MM.1S (cell line): ENCODE measurements around the gene MST1.

Experiments
- DNase-seq: peaks from one replicate; pipeline ENCODE4 v3.0.0-alpha.2; 2015
- H2AFZ ChIP-seq: fragments of 300-600 bp; sonication (generic); 2 replicates; pipeline ENCODE4 v1.6.0; 2016; ENCODE audit warnings: antibody characterized with exemption, low read length
- H3F3A ChIP-seq: fragments of 300-600 bp; sonication (generic); 2 replicates; pipeline ENCODE4 v1.6.1; 2016; ENCODE audit warnings: mild to moderate bottlenecking, antibody characterized with exemption, low read length, moderate library complexity, mixed read lengths; ENCODE audit not compliant: insufficient read depth
- H3K27ac ChIP-seq: fragments of 300-600 bp; sonication (generic); 2 replicates; pipeline ENCODE4 v1.5.1; 2016; ENCODE audit warnings: mild to moderate bottlenecking, low read length
- H3K27me3 ChIP-seq: fragments of 300-600 bp; sonication (generic); replicated peaks from 2 replicates; pipeline ENCODE4 v1.6.0; 2016; ENCODE audit warnings: low read length; ENCODE audit not compliant: insufficient read depth
- H3K36me3 ChIP-seq: fragments of 300-600 bp; sonication (generic); replicated peaks from 2 replicates; pipeline ENCODE4 v1.6.1; 2016; ENCODE audit warnings: mild to moderate bottlenecking, low read length, mixed read lengths; ENCODE audit not compliant: insufficient read depth
- H3K4me1 ChIP-seq: fragments of 300-600 bp; sonication (generic); 2 replicates; pipeline ENCODE4 v1.6.1; 2016; ENCODE audit warnings: low read length, mixed read lengths
- H3K4me2 ChIP-seq: fragments of 300-600 bp; sonication (generic); 2 replicates; pipeline ENCODE4 v1.6.0; 2016; ENCODE audit warnings: low read depth, low read length
- H3K4me3 ChIP-seq: fragments of 300-600 bp; sonication (generic); 2 replicates; pipeline ENCODE4 v1.5.1; 2016; ENCODE audit warnings: low read length, mixed read lengths
- H3K79me2 ChIP-seq: fragments of 300-600 bp; sonication (generic); 2 replicates; pipeline ENCODE4 v1.6.1; 2016; ENCODE audit warnings: mixed run types, low read length, mixed read lengths
- H3K9ac ChIP-seq: fragments of 300-600 bp; sonication (generic); 2 replicates; pipeline ENCODE4 v1.6.1; 2016; ENCODE audit warnings: low read length, mixed read lengths
- H3K9me2 ChIP-seq: fragments of 300-600 bp; sonication (generic); replicated peaks from 2 replicates; pipeline ENCODE4 v1.6.1; 2016; ENCODE audit warnings: mild to moderate bottlenecking, low read length, mixed read lengths; ENCODE audit not compliant: insufficient read depth
- H3K9me3 ChIP-seq: fragments of 300-600 bp; sonication (generic); replicated peaks from 2 replicates; pipeline ENCODE4 v1.6.1; 2016; ENCODE audit warnings: mild to moderate bottlenecking, low read length, mixed read lengths; ENCODE audit not compliant: insufficient read depth
- H4K20me1 ChIP-seq: fragments of 300-600 bp; sonication (generic); 2 replicates; pipeline ENCODE4 v1.6.1; 2016; ENCODE audit warnings: mild to moderate bottlenecking, low read length, moderate library complexity, mixed read lengths; ENCODE audit not compliant: insufficient read depth
- EZH2 ChIP-seq: fragments of 300-600 bp; sonication (generic); optimal IDR thresholded peaks from 2 replicates; pipeline ENCODE3; 2017; ENCODE audit warnings: low read depth, mild to moderate bottlenecking, antibody characterized with exemption, low read length, mixed read lengths
- EZH2phosphoT487 ChIP-seq: fragments of 300-600 bp; sonication (generic); IDR thresholded peaks from 2 replicates; pipeline ENCODE4 v1.6.1; 2018; ENCODE audit warnings: antibody characterized with exemption, low read length
- TF ChIP-seq, protein P1 (sequence below): fragments of 300-600 bp; sonication (generic); IDR thresholded peaks from 2 replicates; pipeline ENCODE4 v1.5.1; 2016; ENCODE audit warnings: antibody characterized with exemption, low read length, mixed read lengths

The MST1 gene

GRCh38 chr3:49650177-49650576 lies 39.1 kb downstream of the MST1 start:
- TF ChIP-seq EZH2: no peak
- no peak overlapping the region for H3K9ac ChIP-seq
- no peak overlapping the region for H3K27ac ChIP-seq
- no peaks in the 10 kb centered on the region for H3K9me2 ChIP-seq
- no peaks in the 10 kb centered on the region for H3K36me3 ChIP-seq
- H4K20me1 ChIP-seq: no peaks in the 10 kb centered on the region
- no peaks in the 10 kb centered on the region for H3K79me2 ChIP-seq
- H2AFZ ChIP-seq: no peak overlapping the region
- peaks cover 21% of the 10 kb centered on the region for H3K4me1 ChIP-seq
- 0 out of 2 replicates have a peak, but pooled peaks cover 7% of the 10 kb centered on the region for H3K27me3 ChIP-seq
- no peaks in the 10 kb centered on the region for H3K9me3 ChIP-seq
- H3F3A ChIP-seq: no peaks in the 10 kb centered on the region
- H3K4me2 ChIP-seq: no peak overlapping the region
- DNase-seq: no peak
- H3K4me3 ChIP-seq: no peak overlapping the region

GRCh38 chr3:49649576-49649975 lies 39.7 kb downstream of the MST1 start:
- Histone ChIP-seq H3K4me1 (peaks cover 15% of the 10 kb centered on the region), H3K9ac (no peak overlapping the region), H3K36me3 (no peaks in the 10 kb centered on the region), H3K27ac (no peak overlapping the region), H3F3A (no peaks in the 10 kb centered on the region), H4K20me1 (no peaks in the 10 kb centered on the region), H3K9me2 (no peaks in the 10 kb centered on the region), H3K27me3 (0 out of 2 replicates have a peak, but pooled peaks cover 7% of the 10 kb centered on the region), H3K4me3 (no peak overlapping the region), H3K79me2 (no peaks in the 10 kb centered on the region), H3K9me3 (no peaks in the 10 kb centered on the region), H3K4me2 (no peak overlapping the region), H2AFZ (no peak overlapping the region)
- TF ChIP-seq EZH2phosphoT487: no peak
- TF ChIP-seq EZH2: no peak
- TF ChIP-seq, protein P1, sequence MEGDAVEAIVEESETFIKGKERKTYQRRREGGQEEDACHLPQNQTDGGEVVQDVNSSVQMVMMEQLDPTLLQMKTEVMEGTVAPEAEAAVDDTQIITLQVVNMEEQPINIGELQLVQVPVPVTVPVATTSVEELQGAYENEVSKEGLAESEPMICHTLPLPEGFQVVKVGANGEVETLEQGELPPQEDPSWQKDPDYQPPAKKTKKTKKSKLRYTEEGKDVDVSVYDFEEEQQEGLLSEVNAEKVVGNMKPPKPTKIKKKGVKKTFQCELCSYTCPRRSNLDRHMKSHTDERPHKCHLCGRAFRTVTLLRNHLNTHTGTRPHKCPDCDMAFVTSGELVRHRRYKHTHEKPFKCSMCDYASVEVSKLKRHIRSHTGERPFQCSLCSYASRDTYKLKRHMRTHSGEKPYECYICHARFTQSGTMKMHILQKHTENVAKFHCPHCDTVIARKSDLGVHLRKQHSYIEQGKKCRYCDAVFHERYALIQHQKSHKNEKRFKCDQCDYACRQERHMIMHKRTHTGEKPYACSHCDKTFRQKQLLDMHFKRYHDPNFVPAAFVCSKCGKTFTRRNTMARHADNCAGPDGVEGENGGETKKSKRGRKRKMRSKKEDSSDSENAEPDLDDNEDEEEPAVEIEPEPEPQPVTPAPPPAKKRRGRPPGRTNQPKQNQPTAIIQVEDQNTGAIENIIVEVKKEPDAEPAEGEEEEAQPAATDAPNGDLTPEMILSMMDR: no peak
- DNase-seq: no peak

DNA sequence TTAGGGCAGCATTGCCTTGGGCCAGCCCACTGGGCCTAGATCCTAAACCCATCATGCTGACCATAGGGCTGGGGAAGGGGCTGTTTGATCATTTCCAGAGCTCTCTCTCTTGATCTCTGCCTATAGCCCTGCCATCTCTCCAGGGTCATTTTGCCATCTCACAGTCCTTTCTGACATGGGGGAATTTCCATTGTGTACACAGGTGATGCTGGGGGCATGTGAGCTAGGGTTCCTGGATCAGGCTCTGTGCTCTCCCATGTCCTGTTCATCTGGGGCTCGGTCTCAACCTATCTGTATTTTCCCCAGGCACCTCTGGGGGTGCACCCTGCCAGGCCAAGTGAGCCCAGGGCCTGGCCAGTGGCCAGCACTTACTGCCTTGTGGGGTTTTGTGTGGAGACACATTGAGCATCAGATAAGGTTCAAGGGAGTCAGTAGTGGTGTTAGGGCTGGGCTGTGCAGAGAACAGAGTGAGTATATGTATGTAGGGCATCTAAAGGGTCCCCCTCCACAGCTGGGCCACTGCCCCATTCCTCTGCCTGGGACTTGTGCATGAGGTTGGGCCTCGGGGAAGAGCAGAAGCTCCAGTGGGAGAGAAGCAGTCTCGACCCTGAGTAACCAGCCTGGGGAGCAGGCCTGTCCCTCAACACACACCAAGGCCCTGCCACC lies 40.8 kb downstream of the MST1 start:
- no peak for DNase-seq
- Histone ChIP-seq H4K20me1 (no peaks in the 10 kb centered on the region), H3K9me3 (no peaks in the 10 kb centered on the region)

More for the DNA sequence above, 40.8 kb downstream of the MST1 start:
- no peak overlapping the region for H3K4me3 ChIP-seq
- no peak overlapping the region for H3K27ac ChIP-seq
- H3K9ac ChIP-seq: no peak overlapping the region
- H3K4me1 ChIP-seq: peaks cover 12% of the 10 kb centered on the region
- H2AFZ ChIP-seq: 0 out of 2 replicates have a peak overlapping the region, but pooled peaks have one; percentile 63
- no peaks in the 10 kb centered on the region for H3K79me2 ChIP-seq
- H3K4me2 ChIP-seq: peak overlapping the region; percentile 57
- no peaks in the 10 kb centered on the region for H3K9me2 ChIP-seq
- no peaks in the 10 kb centered on the region for H3K36me3 ChIP-seq
- no peaks in the 10 kb centered on the region for H3F3A ChIP-seq
- H3K27me3 ChIP-seq: 0 out of 2 replicates have a peak, but pooled peaks cover 7% of the 10 kb centered on the region
- TF ChIP-seq EZH2 (no peak), EZH2phosphoT487 (no peak)
- TF ChIP-seq, protein P1: no peak
